ENCODE measurements around the gene INCENP.

INCENP gene

GRCh38 chr11:62124186-62125113 is 639 bp downstream of the INCENP start:
- peak; percentile 47 for DNase-seq (ENCODE audit: low spot score)

DNA sequence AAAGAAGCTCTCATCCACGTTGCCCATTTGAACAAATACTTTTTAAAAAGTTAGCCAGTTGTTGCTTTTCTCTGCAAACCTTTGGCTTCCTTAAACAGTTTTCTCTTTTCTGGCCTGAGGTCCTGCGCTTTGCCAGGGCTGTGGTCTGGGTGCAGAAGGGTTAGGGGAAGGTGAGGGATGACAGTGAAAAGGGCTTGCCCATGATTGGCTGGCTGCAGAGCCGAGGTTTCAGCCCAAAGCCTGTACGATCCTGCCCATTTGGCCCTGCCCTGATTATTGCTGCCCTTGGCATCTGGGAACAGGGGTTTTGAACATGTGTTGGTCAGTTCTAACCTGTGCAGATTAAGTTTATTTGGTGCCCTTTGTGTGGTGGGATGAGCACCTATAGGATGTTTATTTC is 1.5 kb downstream of the INCENP start:
- DNase-seq (ENCODE audit: low spot score) = no peak

DNA sequence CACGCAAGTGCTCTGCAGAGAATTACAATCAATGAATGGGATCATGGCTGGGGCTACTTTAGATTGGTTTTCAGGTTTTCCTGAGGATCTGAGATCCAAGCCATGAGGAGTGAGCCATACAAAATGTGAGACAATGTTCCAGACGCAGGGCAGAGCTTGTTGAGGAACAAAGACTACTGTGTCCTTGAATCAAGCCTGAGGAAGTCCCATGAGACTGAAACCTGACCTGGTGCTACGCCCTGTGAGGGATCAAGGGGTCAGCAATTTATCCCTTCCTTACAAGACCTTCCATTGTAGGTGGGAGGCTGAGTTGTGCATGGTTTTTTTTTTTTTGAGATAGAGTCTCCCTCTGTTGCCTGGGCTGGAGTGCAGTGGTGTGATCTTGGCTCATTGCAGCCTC is 2.1 kb downstream of the INCENP start:
- no peak for DNase-seq (ENCODE audit: low spot score)

GRCh38 chr11:62127426-62127825 is 3.6 kb downstream of the INCENP start:
- DNase-seq (ENCODE audit: low spot score) = no peak

GRCh38 chr11:62127941-62128770 is 4.3 kb downstream of the INCENP start:
- no peak for DNase-seq (ENCODE audit: low spot score)

- no peak for DNase-seq (ENCODE audit: low spot score)
These were observed 5.0 kb downstream of the INCENP start for GRCh38 chr11:62128835-62129234.

DNA sequence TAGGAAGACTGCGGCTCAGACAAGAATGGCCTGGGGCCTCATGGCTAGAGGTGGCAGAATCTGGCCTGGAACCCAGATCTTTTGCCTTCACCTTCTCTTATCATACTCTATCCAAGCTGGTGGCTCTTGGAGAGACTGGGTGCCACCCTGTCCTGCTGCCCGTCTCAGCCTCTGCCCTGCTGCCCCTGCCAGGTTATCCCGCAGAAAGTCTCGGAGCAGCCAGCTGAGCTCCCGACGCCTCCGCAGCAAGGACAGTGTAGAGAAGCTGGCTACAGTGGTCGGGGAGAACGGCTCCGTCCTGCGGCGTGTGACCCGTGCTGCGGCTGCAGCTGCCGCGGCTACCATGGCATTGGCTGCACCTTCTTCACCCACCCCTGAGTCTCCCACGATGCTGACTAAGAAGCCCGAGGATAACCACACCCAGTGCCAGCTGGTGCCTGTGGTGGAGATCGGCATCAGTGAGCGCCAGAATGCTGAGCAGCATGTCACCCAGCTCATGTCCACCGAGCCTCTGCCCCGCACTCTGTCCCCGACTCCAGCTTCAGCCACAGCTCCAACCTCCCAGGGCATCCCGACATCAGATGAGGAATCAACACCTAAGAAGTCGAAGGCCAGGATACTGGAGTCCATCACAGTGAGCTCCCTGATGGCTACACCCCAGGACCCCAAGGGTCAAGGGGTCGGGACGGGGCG is 5.9 kb downstream of the INCENP start:
- DNase-seq (ENCODE audit: low spot score) = no peak

GRCh38 chr11:62130283-62131169 is 6.7 kb downstream of the INCENP start:
- no peak for DNase-seq (ENCODE audit: low spot score)

DNA sequence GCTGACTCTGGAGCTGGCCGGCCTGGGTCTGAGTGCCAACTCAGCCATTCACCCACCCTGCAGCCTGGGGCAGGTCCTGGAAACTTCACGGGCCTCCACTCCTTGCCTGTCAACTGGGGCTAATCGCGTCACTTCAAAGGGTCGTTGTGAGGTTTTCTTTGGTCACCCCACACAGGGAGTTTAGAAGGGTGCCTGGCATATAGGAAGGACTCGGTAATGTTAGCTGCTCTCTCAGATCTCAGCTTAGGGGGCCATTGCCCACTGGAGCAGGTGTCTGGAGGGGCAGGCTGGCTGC is 7.3 kb downstream of the INCENP start:
- DNase-seq (ENCODE audit: low spot score) = no peak

- DNase-seq (ENCODE audit: low spot score) = no peak
These were observed 8.4 kb downstream of the INCENP start for GRCh38 chr11:62132191-62132590.

DNA sequence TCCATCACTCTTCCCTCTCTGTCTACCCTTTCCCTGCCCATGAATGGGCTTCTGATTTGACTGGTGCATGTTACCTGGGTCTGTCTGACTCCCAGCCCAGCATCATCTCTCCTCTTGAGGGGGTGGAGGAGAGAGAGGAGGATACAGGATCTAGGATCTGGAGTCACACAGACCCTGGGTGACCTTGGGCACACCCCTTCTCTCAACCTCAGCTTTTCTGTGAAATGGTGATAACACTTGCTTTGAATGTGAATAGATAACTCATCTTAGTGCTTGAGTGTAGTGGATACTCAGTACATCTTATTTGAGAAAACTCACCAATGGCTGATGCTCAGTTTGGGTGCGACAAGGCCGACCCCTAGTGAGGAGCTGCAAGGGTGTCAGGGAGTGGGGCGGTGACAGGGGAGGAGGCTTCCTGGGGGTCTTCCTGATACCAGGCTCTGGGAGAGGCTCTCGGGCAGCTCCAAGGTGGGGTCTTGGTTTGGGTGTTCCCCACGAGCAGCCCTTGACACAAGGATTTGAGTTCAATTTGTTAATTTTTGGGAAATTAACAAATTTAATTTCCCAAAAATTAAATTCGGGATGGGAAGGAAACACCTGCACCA is 9.0 kb downstream of the INCENP start:
- no peak for DNase-seq (ENCODE audit: low spot score)

- no peak for DNase-seq (ENCODE audit: low spot score)
These were observed 9.7 kb downstream of the INCENP start for GRCh38 chr11:62133328-62134065.

GRCh38 chr11:62137276-62137861 is 13.6 kb downstream of the INCENP start:
- no peak for DNase-seq (ENCODE audit: low spot score)

DNA sequence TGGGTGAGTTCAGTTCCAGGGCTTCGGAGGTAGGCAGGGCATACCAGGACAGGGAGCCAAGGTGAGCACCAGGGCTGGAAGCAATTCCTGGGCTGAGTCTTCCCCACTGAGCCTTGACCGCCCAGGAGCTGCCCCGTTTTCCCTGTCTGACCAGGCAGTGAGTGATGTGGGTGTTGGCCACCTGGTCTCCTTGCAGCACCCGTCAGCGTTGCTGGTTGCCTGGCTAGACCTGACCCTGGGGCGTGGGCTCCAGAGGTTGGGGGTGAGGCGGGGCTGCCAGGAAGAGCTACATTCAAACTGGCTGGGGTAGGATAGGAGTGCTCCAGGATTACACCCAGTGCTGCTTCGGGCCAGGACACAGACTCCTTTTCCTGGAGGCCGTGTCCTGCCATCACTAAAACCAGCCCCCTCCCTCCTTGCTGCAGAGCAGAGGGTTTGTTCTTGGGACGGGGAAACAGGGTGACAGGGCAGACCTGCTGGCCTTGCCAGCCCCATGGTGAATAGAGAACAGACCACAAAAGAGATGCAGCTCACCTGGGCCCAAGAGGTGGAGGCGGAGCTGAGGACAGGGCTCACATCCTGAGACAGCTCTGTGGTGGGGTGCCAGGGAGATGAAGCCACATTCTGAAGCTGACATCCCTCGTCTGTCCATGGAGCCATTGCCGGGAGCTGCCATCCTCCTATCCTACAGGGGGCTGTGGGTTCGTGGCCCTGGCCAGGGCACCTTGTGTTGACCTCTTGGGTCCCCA is 14.2 kb downstream of the INCENP start:
- DNase-seq (ENCODE audit: low spot score) = no peak

DNA sequence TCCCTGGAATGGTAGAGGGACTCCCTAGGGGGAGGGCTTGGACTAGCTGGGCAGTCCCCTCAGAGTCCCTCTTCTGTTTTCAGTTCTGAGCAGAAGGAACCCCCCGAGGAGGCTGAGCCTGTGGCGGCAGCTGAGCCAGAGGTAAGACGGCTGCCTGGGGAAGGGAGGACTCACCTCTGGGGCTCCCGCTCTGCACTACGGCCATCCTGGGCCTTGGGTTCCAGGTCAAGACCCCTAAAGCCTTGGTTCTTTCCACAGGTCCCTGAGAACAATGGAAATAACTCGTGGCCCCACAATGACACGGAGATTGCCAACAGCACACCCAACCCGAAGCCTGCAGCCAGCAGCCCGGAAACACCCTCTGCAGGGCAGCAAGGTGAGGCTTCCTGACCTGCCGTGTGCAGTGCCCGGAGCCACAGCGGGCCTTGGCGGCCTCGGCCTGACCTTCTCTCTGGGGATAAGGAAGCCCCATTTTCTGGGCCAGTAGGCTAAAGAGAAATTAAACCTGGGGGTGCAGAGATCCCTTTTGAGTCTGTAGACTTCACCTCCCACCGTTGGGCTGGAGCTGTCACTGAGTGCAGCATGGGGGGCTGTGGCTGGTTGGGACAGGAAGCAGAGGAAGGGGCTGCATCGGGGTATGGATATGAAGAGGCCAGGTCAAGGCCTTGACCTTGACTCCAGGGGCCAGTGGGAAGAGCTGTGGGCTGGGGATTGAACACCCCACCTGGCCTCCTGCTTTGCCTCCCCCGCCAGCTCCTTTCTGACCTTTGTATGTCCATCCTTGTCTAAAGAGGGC is 15.0 kb downstream of the INCENP start:
- no peak for DNase-seq (ENCODE audit: low spot score)

GRCh38 chr11:62139526-62140303 is 15.9 kb downstream of the INCENP start:
- DNase-seq (ENCODE audit: low spot score) = no peak

DNA sequence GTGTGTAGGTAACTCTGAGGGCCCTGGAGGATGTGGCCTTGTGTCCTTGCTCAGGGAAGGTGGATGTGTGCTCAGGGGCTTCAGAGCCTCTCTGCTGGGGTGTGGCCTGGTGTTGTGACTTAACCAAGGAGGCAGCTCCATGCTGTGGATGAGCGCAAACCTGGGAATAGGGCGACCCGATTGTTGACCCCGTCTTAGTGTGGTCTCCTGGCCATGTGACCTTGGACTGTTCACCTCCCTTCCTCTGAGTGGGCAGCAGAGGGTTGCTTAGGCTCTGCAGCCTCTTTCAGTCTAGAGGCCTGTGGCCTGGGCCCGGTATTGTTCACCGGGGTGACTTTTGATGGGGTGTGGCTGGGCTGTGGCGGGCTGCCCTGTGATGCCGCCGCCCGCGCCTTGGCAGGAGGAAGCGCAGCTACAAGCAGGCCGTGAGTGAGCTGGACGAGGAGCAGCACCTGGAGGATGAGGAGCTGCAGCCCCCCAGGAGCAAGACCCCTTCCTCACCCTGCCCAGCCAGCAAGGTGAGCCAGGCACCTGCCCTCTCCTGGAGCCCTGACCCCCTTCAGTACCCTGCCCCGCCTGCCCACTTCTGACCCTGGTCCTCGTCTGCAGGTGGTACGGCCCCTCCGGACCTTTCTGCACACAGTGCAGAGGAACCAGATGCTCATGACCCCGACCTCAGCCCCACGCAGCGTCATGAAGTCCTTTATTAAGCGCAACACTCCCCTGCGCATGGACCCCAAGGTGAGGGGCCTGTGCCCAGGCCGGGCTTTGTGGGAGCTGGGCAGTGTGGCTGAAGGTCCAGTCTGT is 16.7 kb downstream of the INCENP start:
- DNase-seq (ENCODE audit: low spot score) = no peak

All from kidney tubule cell (primary cell).